Measurements from ENCODE around the gene JADE2.

GRCh38 chr5:134592141-134592746 is 66.8 kb downstream of the JADE2 start:
- no peak for TF ChIP-seq FOXK2 (IDR thresholded peaks at IDR 0.05)
- TF ChIP-seq ELF4 (IDR thresholded peaks at IDR 0.05) = no peak
- no peak for TF ChIP-seq ZNF384 (IDR thresholded peaks at IDR 0.05)
- TF ChIP-seq SP1 (IDR thresholded peaks at IDR 0.05) = no peak
- no peak for TF ChIP-seq L3MBTL2 (conservative IDR thresholded peaks at IDR 0.05)
- no peak for TF ChIP-seq LEF1 (IDR thresholded peaks at IDR 0.05; ENCODE audit: borderline replicate concordance)
- TF ChIP-seq BHLHE40 (IDR thresholded peaks at IDR 0.05; ENCODE audit: borderline replicate concordance) = no peak
- no peak for TF ChIP-seq TARDBP (IDR thresholded peaks at IDR 0.05)

Measured in HEK293T (cell line).